ENCODE results near the gene U2AF2. TPM values are rescaled to one million over a fixed set of nuclear protein-coding genes. Genes with fewer than 3 reads are reported as not detected.

The U2AF2 gene
- total and polyA plus RNA-seq, 2 of the 4 experiments (the other 2 are of a cell fraction): 120 to 260 TPM

DNA sequence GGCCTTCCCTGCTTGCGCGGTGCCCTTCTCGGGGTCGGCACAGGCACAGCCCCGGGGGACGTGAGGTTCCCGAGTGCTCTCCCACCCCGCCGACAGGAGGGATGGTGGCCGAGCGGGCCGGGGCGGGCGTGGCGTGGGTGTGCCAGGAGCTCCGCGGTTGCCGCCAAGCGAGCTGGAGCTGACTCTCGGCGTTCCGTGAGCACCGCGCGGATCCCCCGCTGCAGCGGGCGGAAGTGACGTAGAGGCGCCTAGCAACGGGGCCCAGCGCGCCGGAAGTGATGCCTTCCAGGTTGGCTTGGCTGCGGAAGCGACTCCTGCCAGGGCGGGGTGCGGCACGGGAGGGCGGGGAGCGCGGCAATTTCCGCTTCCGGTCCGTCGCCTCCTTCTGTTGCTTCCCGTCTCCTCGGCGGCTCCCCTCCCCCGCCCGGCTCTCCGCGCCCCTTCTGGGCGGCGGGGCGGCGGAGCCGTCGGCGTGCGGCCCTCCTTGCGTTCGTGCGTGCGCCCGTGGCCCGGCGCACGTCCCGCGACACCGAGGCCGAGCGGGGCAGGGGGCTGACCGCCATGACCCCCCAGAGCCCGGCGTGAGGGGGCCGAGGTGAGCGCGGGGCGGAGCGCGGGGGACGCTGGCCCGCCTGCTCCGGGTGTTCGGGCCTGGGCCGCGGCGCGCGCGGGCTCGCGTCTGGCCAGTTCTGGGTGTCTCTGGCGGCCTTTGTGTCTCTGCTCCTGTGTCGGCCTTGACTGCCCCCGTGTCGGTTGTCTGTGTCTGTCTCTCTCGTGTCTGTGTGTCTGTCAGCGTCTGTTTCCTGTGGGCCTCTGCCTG, 20.2 kb downstream of the U2AF2 start, which contains the start of gene EPN1:
EPN1 (plus strand) TSS at position 386 of the 820 bp plus-strand sequence. CDS start 3,402 bp downstream, outside the sequence.
- dilution Hi-C loops (cut with HindIII; ENCODE audit: low sequenced_read_pairs, unreplicated experiment) (no loop called here), in situ Hi-C loops (cut with MboI; ENCODE audit: low sequenced_read_pairs) (loop anchor here (25.0 kb wide), 3 partner anchors 462 to 1538 kb away; partner anchors contain the start of genes CDC42EP5, CNOT3, LENG9 and ZNF444), intact Hi-C loops (cut with micrococcal nuclease) (loop anchor here (2.0 kb wide), 1 partner anchor 20 kb away; the partner anchor contains the start of gene U2AF2)
- Histone ChIP-seq H3K9me1 (ENCODE audit: insufficient read depth, low read length) (peaks cover 3% of the 10 kb centered on the region; the same call in 1 of the 2 replicates), H3K14ac (replicated peaks; ENCODE audit: low read depth, low read length) (peak within 1 kb of the TSS; percentile 35), H3K79me1 (ENCODE audit: low read depth in 1 of 2, low read length in 2 of 2) (peaks cover 13 to 64% of the 10 kb centered on the region in 2 experiments; a peak in 3 of 4 replicates), H2AFZ (replicated peaks; ENCODE audit: low read length, poor library complexity) (peak within 1 kb of the TSS; percentile 94), H2BK120ac (ENCODE audit: low read depth, low read length) (no peak within 1 kb of the TSS), H4K8ac (ENCODE audit: low read depth in 2 of 2, low read length in 2 of 2) (peak within 1 kb of the TSS; percentile 53 to 77; a peak in 3 of 4 replicates), H3K27ac (ENCODE audit: insufficient read depth, low read length) (peak within 1 kb of the TSS; percentile 78), H4K5ac (ENCODE audit: low read depth, low read length) (peak within 1 kb of the TSS; percentile 28; the same call in 1 of the 2 replicates), H3K4me3 (ENCODE audit: insufficient read depth, low read depth, low read length) (peak within 1 kb of the TSS; percentile 80), H4K91ac (ENCODE audit: insufficient read depth, low read depth, low read length) (peak within 1 kb of the TSS; percentile 43; the same call in 1 of the 2 replicates), H3K27me3 (ENCODE audit: control insufficient read depth, insufficient read depth, low read length) (no peaks in the 10 kb centered on the region), H3K4ac (ENCODE audit: low read depth, low read length) (peak within 1 kb of the TSS; percentile 75), H3K56ac (ENCODE audit: extremely low read depth, insufficient read depth, low read length) (peak within 1 kb of the TSS; percentile 73), H2AK5ac (ENCODE audit: low read depth, low read length) (peak within 1 kb of the TSS; percentile 67), H3K9me3 (ENCODE audit: control insufficient read depth, insufficient read depth, low read length) (no peaks in the 10 kb centered on the region), H2BK15ac (ENCODE audit: low read depth, low read length) (no peak within 1 kb of the TSS), H3K23ac (ENCODE audit: low read depth, low read length) (peak within 1 kb of the TSS; percentile 73; the same call in 1 of the 2 replicates), H3K18ac (ENCODE audit: low read depth, low read length) (no peak within 1 kb of the TSS), H3K9ac (ENCODE audit: low read depth, low read length) (peak within 1 kb of the TSS; percentile 98), H3K36me3 (ENCODE audit: control insufficient read depth, insufficient read depth, low read length) (peaks cover 42% of the 10 kb centered on the region), H3K4me2 (ENCODE audit: low read depth, low read length) (peak within 1 kb of the TSS; percentile 96), H4K20me1 (ENCODE audit: insufficient read depth, low read length) (peaks cover 63% of the 10 kb centered on the region), H3K4me1 (ENCODE audit: control insufficient read depth, insufficient read depth, low read length) (peaks cover 5% of the 10 kb centered on the region; the same call in 1 of the 2 replicates), H2AK9ac (replicated peaks; ENCODE audit: low read depth, low read length, poor library complexity) (peak within 1 kb of the TSS; percentile 91), H2BK5ac (ENCODE audit: low read depth, low read length, poor library complexity, severe bottlenecking) (peak within 1 kb of the TSS; percentile 85), H2BK20ac (ENCODE audit: low read depth, low read length) (no peak within 1 kb of the TSS)
- 1% methylated on average over 14 of the region's 101 CpGs; no CpG with 5 or more reads in 1 of the 2 experiments for WGBS, 2 experiments (ENCODE audit: extremely low coverage in 2 of 2, insufficient read length in 1 of 2)
- BruUV-seq (replicated peaks): no TSS peak
- ChIA-PET POLR2A (ENCODE audit: unreplicated experiment) (no interaction called here), CTCF (no interaction called here)
- ATAC-seq (ENCODE audit: low read depth): peak; percentile 87
- DNase-seq: peak; percentile 96
- TF ChIP-seq RCOR1 (IDR thresholded peaks at IDR 0.05; ENCODE audit: insufficient replicate concordance, low read length): no peak
- peak; percentile 88 for TF ChIP-seq BHLHE40 (IDR thresholded peaks at IDR 0.05; ENCODE audit: low read depth, low read length)
- no peak for TF ChIP-seq CHD1 (IDR thresholded peaks at IDR 0.05; ENCODE audit: low read depth, low read length)
- TF ChIP-seq MAZ (IDR thresholded peaks at IDR 0.05; ENCODE audit: borderline replicate concordance, low read depth, low read length): peak; percentile 99
- TF ChIP-seq FOS (IDR thresholded peaks at IDR 0.05; ENCODE audit: low read depth, low read length): no peak
- TF ChIP-seq MXI1 (IDR thresholded peaks at IDR 0.05; ENCODE audit: borderline replicate concordance, low read depth, low read length): peak; percentile 70
- no peak for TF ChIP-seq RFX5 (IDR thresholded peaks at IDR 0.05; ENCODE audit: low read depth, low read length)
- TF ChIP-seq, protein P1, sequence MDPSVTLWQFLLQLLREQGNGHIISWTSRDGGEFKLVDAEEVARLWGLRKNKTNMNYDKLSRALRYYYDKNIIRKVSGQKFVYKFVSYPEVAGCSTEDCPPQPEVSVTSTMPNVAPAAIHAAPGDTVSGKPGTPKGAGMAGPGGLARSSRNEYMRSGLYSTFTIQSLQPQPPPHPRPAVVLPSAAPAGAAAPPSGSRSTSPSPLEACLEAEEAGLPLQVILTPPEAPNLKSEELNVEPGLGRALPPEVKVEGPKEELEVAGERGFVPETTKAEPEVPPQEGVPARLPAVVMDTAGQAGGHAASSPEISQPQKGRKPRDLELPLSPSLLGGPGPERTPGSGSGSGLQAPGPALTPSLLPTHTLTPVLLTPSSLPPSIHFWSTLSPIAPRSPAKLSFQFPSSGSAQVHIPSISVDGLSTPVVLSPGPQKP (IDR thresholded peaks at IDR 0.05; ENCODE audit: borderline replicate concordance, low read depth, low read length): no peak
- TF ChIP-seq MAFK (IDR thresholded peaks at IDR 0.05; ENCODE audit: low read depth, low read length): no peak
- TF ChIP-seq SMC3 (IDR thresholded peaks at IDR 0.05; ENCODE audit: low read depth, low read length): no peak
- TF ChIP-seq, protein P2, sequence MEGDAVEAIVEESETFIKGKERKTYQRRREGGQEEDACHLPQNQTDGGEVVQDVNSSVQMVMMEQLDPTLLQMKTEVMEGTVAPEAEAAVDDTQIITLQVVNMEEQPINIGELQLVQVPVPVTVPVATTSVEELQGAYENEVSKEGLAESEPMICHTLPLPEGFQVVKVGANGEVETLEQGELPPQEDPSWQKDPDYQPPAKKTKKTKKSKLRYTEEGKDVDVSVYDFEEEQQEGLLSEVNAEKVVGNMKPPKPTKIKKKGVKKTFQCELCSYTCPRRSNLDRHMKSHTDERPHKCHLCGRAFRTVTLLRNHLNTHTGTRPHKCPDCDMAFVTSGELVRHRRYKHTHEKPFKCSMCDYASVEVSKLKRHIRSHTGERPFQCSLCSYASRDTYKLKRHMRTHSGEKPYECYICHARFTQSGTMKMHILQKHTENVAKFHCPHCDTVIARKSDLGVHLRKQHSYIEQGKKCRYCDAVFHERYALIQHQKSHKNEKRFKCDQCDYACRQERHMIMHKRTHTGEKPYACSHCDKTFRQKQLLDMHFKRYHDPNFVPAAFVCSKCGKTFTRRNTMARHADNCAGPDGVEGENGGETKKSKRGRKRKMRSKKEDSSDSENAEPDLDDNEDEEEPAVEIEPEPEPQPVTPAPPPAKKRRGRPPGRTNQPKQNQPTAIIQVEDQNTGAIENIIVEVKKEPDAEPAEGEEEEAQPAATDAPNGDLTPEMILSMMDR (conservative IDR thresholded peaks at IDR 0.05; ENCODE audit: low read depth, low read length): no peak
- TF ChIP-seq NFE2L2 (IDR thresholded peaks at IDR 0.05; ENCODE audit: low read depth, low read length): 0 out of 2 replicates have a peak, but pooled peaks have one; percentile 2
- no peak for TF ChIP-seq CEBPB (IDR thresholded peaks at IDR 0.05; ENCODE audit: low read depth, low read length)
- no peak for TF ChIP-seq RAD21 (IDR thresholded peaks at IDR 0.05; ENCODE audit: low read length)
